Ectodermal cell (in vitro differentiated cells): Measurements from ENCODE around the gene PRRX2.

Experiments
- H3K27ac ChIP-seq: 2 replicates; pipeline ENCODE4 v1.7.0; 2013; ENCODE audit warnings: mild to moderate bottlenecking, low read depth, low read length; ENCODE audit not compliant: insufficient read depth, poor library complexity, severe bottlenecking
- H3K27me3 ChIP-seq: 2 replicates; pipeline ENCODE4 v1.7.0; 2013; ENCODE audit warnings: mild to moderate bottlenecking, low read length; ENCODE audit not compliant: insufficient read depth, control insufficient read depth, poor library complexity, severe bottlenecking
- H3K36me3 ChIP-seq: one replicate; pipeline ENCODE4 v1.7.0; 2013; ENCODE audit warnings: low read length; ENCODE audit not compliant: control insufficient read depth, insufficient read depth
- H3K4me1 ChIP-seq: one replicate; pipeline ENCODE4 v1.7.0; 2013; ENCODE audit warnings: low read length; ENCODE audit not compliant: control insufficient read depth, insufficient read depth
- H3K4me3 ChIP-seq: 2 replicates; pipeline ENCODE4 v1.7.0; 2013; ENCODE audit warnings: low read depth, low read length, control low read depth; ENCODE audit not compliant: insufficient read depth
- H3K9me3 ChIP-seq: 2 replicates; pipeline ENCODE4 v1.7.0; 2013; ENCODE audit warnings: mild to moderate bottlenecking, low read length, moderate library complexity; ENCODE audit not compliant: control insufficient read depth
- whole genome bisulfite sequencing, 2 experiments: methylation state at CpG; one replicate each; pipeline ENCODE4 v1.1.7; 2013; ENCODE audit warnings: missing lambda C conversion rate in 2 of 2; 5-methylcytosine and 5-hydroxymethylcytosine counted together

Gene PRRX2

DNA sequence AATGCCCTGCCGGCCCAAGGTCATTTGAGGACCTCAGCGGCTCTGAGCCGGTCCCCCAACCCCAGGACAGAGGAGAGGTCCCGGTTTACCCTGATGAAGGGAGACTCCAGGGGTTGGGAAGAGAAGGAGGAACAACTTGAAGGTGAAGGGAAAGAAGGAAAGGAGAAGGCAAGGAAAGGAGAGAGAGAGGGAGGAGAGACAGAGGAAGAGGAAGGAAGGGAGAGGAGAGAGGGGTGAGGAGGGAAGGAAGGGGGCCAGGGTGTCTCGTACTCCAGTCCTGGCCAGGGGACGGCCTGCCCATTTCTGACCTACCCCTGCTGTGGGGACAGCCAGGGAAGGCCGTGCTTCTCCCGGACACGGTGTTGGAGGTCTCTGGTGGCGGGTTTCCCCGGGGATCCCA, 1.9 kb downstream of the PRRX2 start:
- Histone ChIP-seq H3K27me3 (peaks cover 37% of the 10 kb centered on the region), H3K9me3 (no peaks in the 10 kb centered on the region), H3K4me3 (no peak overlapping the region), H3K36me3 (no peaks in the 10 kb centered on the region), H3K27ac (no peak overlapping the region), H3K4me1 (peaks cover 16% of the 10 kb centered on the region)
- WGBS, 2 experiments, result 87 to 91% methylated on average over 11 of the region's 11 CpGs

DNA sequence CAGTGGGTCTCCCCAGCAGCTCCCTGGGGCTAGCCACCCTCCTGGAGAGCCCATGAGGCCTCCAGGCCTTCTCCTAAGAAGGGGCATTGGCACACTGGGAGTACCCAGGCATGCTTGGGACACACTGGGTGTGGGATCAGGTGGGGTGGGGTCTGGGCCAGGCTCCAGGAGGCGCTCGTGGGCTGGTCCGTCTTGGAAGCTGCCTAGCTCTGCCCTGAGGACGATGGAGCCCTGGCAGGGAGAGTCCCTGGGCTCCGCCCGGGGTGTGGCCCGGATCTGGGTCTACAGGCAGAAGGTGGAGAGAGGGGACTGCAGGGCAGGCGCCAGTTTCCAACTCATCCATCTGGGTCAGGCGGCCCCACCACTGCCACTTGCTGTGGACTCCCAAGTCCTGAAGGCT, 2.4 kb downstream of the PRRX2 start:
- H3K9me3 ChIP-seq, result no peaks in the 10 kb centered on the region
- H3K4me1 ChIP-seq, result peaks cover 16% of the 10 kb centered on the region
- H3K27me3 ChIP-seq, result peaks cover 33% of the 10 kb centered on the region
- no peaks in the 10 kb centered on the region for H3K36me3 ChIP-seq
- no peak overlapping the region for H3K27ac ChIP-seq
- H3K4me3 ChIP-seq, result no peak overlapping the region
- WGBS, 2 experiments, result 95% methylated on average over 9 of the region's 9 CpGs

DNA sequence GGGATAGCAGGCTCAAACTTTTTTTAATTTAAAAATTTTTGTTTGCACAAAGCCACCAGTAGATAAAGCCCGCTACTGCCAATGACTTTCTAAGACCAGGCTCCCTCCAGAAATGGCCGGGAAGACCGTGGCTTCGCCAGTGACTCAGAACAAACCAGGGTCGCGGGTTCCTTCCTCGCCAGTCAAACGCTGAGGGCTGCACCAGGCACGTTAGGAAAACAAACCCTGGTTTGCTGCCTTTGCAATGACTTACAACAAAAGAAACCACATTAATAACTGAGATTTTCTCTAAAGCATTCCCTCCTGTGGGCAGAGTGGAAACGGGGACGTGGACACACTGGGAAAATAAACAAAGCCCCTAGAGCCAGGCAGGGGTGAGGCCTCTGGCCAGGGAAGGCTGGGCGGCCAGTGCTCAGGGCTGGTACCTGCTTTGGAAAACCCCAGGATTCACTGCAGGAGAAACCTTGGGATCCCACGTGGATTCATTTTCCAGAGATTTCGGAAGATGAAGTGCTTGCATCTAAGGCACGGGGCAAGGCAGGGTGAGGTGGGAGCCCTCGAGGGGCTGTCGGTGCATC, 3.8 kb downstream of the PRRX2 start:
- peaks cover 20% of the 10 kb centered on the region for H3K27me3 ChIP-seq
- no peak overlapping the region for H3K27ac ChIP-seq
- H3K4me3 ChIP-seq, result no peak overlapping the region
- WGBS, 2 experiments, result 85 to 86% methylated on average over 17 of the region's 17 CpGs
- H3K4me1 ChIP-seq, result peaks cover 16% of the 10 kb centered on the region
- H3K9me3 ChIP-seq, result no peaks in the 10 kb centered on the region
- no peaks in the 10 kb centered on the region for H3K36me3 ChIP-seq

DNA sequence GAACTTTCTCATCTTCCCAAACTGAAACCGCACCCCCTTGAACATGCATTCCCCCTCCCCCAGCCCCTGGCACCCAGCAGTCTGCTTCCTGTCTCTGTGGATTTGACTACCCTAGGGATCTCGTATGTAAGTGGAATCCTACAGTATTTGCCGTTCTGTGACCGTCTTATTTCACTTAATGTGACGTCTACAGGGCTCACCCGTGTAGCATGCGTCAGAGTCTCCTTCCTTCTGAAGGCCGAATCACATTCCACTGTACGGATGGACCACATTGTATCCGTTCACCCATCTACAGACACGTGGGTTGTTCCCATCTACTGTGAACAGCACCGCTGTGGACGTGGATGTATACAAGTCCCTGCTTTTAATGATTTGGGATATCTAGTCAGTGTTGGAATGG, 4.5 kb downstream of the PRRX2 start:
- H3K27me3 ChIP-seq, result peaks cover 13% of the 10 kb centered on the region
- 92 to 94% methylated on average over 13 of the region's 13 CpGs for WGBS, 2 experiments
- no peaks in the 10 kb centered on the region for H3K9me3 ChIP-seq
- peaks cover 16% of the 10 kb centered on the region for H3K4me1 ChIP-seq
- no peak overlapping the region for H3K27ac ChIP-seq
- H3K4me3 ChIP-seq, result no peak overlapping the region
- H3K36me3 ChIP-seq, result no peaks in the 10 kb centered on the region

DNA sequence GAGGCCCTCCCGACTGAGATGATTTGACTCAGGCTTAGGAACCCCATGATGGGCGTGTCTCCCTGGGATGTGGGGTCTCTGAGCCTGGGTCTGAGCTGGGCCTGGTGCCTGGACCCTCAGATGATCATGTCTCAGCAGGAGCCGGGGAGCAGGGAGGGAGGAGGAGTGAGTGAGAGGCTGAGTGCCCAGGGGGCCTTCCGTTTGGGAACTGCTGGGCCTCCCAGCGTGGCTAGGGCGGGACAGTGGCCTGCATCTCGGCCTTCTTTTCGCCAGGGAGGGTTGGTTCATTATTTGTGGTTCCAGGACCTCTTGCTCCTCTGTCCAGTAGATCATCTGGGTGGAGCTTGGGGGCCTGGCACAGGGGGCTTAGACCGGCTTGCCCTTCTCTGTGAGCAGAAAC, 5.6 kb downstream of the PRRX2 start:
- Histone ChIP-seq H3K27ac (no peak overlapping the region), H3K36me3 (no peaks in the 10 kb centered on the region), H3K27me3 (peaks cover 5% of the 10 kb centered on the region), H3K9me3 (no peaks in the 10 kb centered on the region), H3K4me1 (peaks cover 16% of the 10 kb centered on the region), H3K4me3 (no peak overlapping the region)
- 77 to 83% methylated on average over 9 of the region's 9 CpGs for WGBS, 2 experiments

DNA sequence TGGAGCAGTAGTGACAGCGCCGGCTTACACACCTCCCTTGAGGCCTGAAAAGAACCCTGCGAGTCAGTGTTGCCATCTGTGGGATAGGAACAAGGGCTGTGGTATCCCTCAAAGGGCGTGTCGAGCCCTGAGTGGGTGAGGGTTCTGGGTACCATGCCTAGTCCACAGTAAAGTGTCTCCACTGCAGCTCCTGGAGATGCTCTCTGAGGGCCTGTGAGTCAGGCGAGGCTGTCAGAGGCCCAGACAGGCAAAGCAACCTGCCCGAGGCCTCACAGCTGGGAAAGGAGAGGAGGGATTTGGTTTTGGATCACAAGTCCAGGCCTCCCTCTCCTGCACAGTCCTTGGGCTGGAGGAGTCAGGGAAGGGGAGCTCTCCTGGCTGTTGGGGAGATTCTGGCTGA, 6.1 kb downstream of the PRRX2 start:
- Histone ChIP-seq H3K27me3 (peaks cover under 1% of the 10 kb centered on the region), H3K4me3 (no peak overlapping the region), H3K36me3 (no peaks in the 10 kb centered on the region), H3K4me1 (peaks cover 16% of the 10 kb centered on the region), H3K9me3 (no peaks in the 10 kb centered on the region), H3K27ac (no peak overlapping the region)
- WGBS, 2 experiments, result 91% methylated on average over 7 of the region's 7 CpGs

DNA sequence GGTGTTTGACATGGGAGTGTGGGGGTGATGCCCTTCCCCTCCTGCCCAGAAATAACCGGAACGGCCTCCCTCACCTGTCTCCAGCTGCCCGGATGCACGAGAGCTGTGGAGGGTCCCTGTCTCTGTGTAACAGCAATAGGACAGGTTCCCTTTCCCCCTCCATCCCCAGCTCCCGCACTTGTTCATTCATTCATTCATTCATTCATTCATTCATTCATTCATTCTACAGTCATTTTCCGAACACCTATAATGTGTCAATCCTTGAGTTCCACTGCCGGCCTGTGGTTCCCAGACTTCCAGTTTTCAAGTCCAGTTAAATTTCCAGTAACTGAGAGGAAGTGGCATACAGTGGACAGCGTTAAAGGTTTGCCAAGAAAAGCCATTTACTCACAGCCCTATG, 7.3 kb downstream of the PRRX2 start:
- WGBS, 2 experiments, result 92 to 93% methylated on average over 8 of the region's 8 CpGs
- Histone ChIP-seq H3K27me3 (no peaks in the 10 kb centered on the region), H3K27ac (no peak overlapping the region)

DNA sequence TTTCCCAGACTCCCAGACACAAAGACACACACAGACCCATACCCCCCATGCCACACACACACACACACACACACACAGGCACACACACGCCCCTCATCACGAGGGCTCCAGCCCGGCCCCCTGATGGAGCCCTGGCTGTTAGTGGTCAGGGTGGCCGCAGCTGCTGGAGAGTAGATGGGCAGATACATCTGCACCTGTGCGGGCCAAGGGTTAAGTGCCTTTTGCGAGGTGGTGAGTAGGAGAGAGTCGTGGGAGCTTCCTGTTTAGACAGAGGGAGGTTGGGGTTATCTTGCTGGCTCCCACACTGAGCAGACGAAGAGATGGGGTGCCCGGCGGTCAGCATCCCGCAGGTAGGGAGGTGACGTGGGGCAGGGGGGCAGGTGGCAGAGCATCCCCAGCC, 8.2 kb downstream of the PRRX2 start:
- Histone ChIP-seq H3K4me3 (no peak overlapping the region), H3K9me3 (no peaks in the 10 kb centered on the region), H3K4me1 (peaks cover 19% of the 10 kb centered on the region), H3K27me3 (no peaks in the 10 kb centered on the region), H3K27ac (no peak overlapping the region), H3K36me3 (no peaks in the 10 kb centered on the region)
- WGBS, 2 experiments, result 91 to 92% methylated on average over 12 of the region's 12 CpGs

More for the DNA sequence above, 7.3 kb downstream of the PRRX2 start:
- no peaks in the 10 kb centered on the region for H3K36me3 ChIP-seq
- H3K4me3 ChIP-seq, result no peak overlapping the region
- H3K4me1 ChIP-seq, result peaks cover 23% of the 10 kb centered on the region
- no peaks in the 10 kb centered on the region for H3K9me3 ChIP-seq

DNA sequence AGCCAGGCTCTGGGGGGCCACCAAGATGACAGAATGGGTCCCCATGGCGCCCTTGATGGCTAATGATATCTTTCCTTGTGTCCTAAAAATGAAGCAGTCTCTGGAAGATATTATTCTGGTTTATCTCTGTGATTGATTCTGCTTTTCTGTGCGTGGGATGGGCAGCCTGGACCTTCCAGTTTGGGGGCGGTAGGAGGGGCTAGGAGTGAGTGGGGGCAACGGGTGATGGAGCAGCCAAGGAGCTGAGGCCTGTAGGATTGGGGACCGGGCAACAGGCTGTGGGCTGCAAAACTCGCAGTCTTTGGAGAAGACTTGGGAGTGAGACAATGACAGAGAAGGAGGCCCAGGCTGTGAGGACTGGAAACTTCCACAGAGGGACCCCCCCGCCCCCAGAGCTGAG, 8.8 kb downstream of the PRRX2 start:
- H3K9me3 ChIP-seq, result no peaks in the 10 kb centered on the region
- H3K36me3 ChIP-seq, result no peaks in the 10 kb centered on the region
- peaks cover 19% of the 10 kb centered on the region for H3K4me1 ChIP-seq
- 90 to 94% methylated on average over 7 of the region's 7 CpGs for WGBS, 2 experiments
- H3K4me3 ChIP-seq, result no peak overlapping the region
- no peaks in the 10 kb centered on the region for H3K27me3 ChIP-seq
- no peak overlapping the region for H3K27ac ChIP-seq

DNA sequence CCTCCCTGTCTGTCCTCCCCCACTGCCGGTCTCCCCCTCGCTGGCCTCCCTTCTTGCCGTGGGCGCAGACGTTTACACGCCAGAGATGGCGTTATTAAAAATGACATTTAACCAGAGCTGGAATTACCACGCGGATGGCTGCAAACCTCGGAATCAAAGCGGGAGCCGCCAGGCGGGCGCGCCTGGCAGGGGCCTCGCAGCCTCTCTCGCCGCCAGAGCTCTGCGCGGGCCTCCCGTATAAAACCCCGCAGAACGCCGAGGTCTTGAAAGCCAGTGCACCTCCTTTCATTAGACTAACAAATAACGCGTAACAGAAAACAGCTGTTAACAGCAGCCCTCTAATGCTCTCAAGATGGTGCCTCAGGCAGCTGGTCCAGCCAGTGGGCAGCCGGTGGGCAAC, 10.2 kb downstream of the PRRX2 start:
- Histone ChIP-seq H3K9me3 (no peaks in the 10 kb centered on the region), H3K27ac (no peak overlapping the region), H3K27me3 (no peaks in the 10 kb centered on the region), H3K4me1 (peaks cover 19% of the 10 kb centered on the region), H3K36me3 (no peaks in the 10 kb centered on the region), H3K4me3 (no peak overlapping the region)
- 93 to 95% methylated on average over 27 of the region's 27 CpGs for WGBS, 2 experiments

DNA sequence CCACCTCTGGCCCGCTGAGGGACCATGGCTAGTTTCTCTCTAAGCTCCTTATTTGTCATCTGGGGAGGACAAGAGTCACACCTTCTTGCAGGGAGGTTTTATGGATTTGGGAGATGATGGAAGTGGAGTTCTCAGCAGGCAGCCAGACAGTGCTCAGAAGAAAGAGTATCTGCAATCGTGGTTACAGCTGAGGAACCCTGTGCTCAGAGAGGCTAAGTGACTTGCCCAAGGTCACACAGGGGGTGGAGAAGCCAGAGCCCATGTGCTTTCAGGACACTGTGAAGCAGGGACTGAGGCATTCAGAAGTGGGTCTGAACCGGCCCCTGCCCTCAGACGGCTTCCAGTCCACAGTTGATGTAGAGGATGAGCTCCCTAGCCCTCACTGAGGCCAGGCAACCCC, 10.8 kb downstream of the PRRX2 start:
- Histone ChIP-seq H3K36me3 (no peaks in the 10 kb centered on the region), H3K9me3 (no peaks in the 10 kb centered on the region), H3K27ac (no peak overlapping the region), H3K4me3 (no peak overlapping the region), H3K4me1 (peaks cover 13% of the 10 kb centered on the region), H3K27me3 (no peaks in the 10 kb centered on the region)
- 93 to 96% methylated on average over 4 of the region's 4 CpGs for WGBS, 2 experiments
